Keratinocyte (primary cell): ENCODE measurements around the gene TMEM185A. TPM values are rescaled to one million over a fixed set of nuclear protein-coding genes. Genes with fewer than 3 reads are reported as not detected.
"Not testable (repeated sequence)": the region's sequence is repeated elsewhere in the genome, so short reads cannot be mapped to it uniquely, and the experiment has no call there.

ENCODE experiments used
- DNase-seq: peaks from one replicate; pipeline ENCODE4 v3.0.0-alpha.2; 2011; ENCODE audit warnings: low read depth, missing footprints, low spot score
- FAIRE-seq: peaks from 2 replicates; lab custom pipeline; 2011; peaks lifted over from hg19 to GRCh38; lab: Jason Lieb, UNC
- H2AFZ ChIP-seq: 2 replicates; pipeline ENCODE4 v1.6.0; 2012; ENCODE audit warnings: low read length, control low read depth, inconsistent platforms; ENCODE audit not compliant: control insufficient read depth
- H3K27ac ChIP-seq: 2 replicates; pipeline ENCODE4 v1.5.1; 2011; ENCODE audit warnings: low read length; ENCODE audit not compliant: control insufficient read depth, insufficient read depth
- H3K27me3 ChIP-seq: 3 replicates; pipeline ENCODE4 v1.6.0; 2011; ENCODE audit warnings: low read length; ENCODE audit not compliant: control insufficient read depth, insufficient read depth; ENCODE audit errors: extremely low read depth
- H3K36me3 ChIP-seq, 2 experiments: 2 replicates in 1 of 2; 3 replicates in 1 of 2; pipeline ENCODE4 v1.5.1; 2011; ENCODE audit warnings: low read length in 2 of 2, mild to moderate bottlenecking in 1 of 2; ENCODE audit not compliant: control insufficient read depth in 2 of 2, insufficient read depth in 2 of 2; ENCODE audit errors: extremely low read depth in 1 of 2
- H3K4me1 ChIP-seq: 3 replicates; pipeline ENCODE4 v1.5.1; 2011; ENCODE audit warnings: low read length; ENCODE audit not compliant: control insufficient read depth, insufficient read depth; ENCODE audit errors: extremely low read depth
- H3K4me2 ChIP-seq: 3 replicates; pipeline ENCODE4 v1.6.0; 2011; ENCODE audit warnings: low read depth, low read length; ENCODE audit not compliant: control insufficient read depth, insufficient read depth; ENCODE audit errors: extremely low read depth
- H3K4me3 ChIP-seq, 3 experiments: fragments of 200-600 bp in 1 of 3; sonication (generic) in 1 of 3; 2 replicates in 2 of 3; 3 replicates in 1 of 3; pipeline ENCODE4 v1.5.1; 2011 to 2016; ENCODE audit warnings: low read length in 3 of 3, mild to moderate bottlenecking in 3 of 3, control low read depth in 2 of 3, inconsistent platforms in 1 of 3, low read depth in 1 of 3, mixed read lengths in 1 of 3, mixed run types in 1 of 3, moderate library complexity in 1 of 3; ENCODE audit not compliant: control insufficient read depth in 2 of 3, insufficient read depth in 2 of 3; ENCODE audit errors: extremely low read depth in 1 of 3
- H3K79me2 ChIP-seq: 2 replicates; pipeline ENCODE4 v1.6.0; 2012; ENCODE audit warnings: low read length; ENCODE audit not compliant: control insufficient read depth, insufficient read depth
- H3K9ac ChIP-seq: 3 replicates; pipeline ENCODE4 v1.6.0; 2011; ENCODE audit warnings: low read length; ENCODE audit not compliant: control insufficient read depth, insufficient read depth; ENCODE audit errors: extremely low read depth
- H3K9me1 ChIP-seq: 3 replicates; pipeline ENCODE4 v1.6.0; 2011; ENCODE audit warnings: low read length; ENCODE audit not compliant: control insufficient read depth, insufficient read depth; ENCODE audit errors: extremely low read depth
- H3K9me3 ChIP-seq: 2 replicates; pipeline ENCODE4 v1.5.1; 2012; ENCODE audit warnings: low read depth, low read length; ENCODE audit not compliant: control insufficient read depth
- H4K20me1 ChIP-seq: 3 replicates; pipeline ENCODE4 v1.6.0; 2011; ENCODE audit warnings: low read length; ENCODE audit not compliant: control insufficient read depth, insufficient read depth; ENCODE audit errors: extremely low read depth
- CTCF ChIP-seq, 3 experiments: IDR thresholded peaks in 1 of 3; conservative IDR thresholded peaks in 1 of 3; optimal IDR thresholded peaks in 1 of 3; 2 replicates in 2 of 3; 3 replicates in 1 of 3; pipeline versions ENCODE3 to v1.5.1; 2011; ENCODE audit warnings: low read length in 3 of 3, mild to moderate bottlenecking in 3 of 3, moderate library complexity in 2 of 3, control low read depth in 1 of 3, inconsistent platforms in 1 of 3; ENCODE audit not compliant: insufficient read depth in 2 of 3; ENCODE audit errors: extremely low read depth in 1 of 3
- EZH2 ChIP-seq: IDR thresholded peaks from one replicate; pipeline ENCODE4 v1.6.1; 2012; ENCODE audit warnings: inconsistent platforms, mild to moderate bottlenecking, low read length, moderate library complexity
- dilution Hi-C: fragments of 300-500 bp; cut with MboI; formaldehyde crosslinking; loops from one replicate; pipeline ENCODE4 v1.7.0; 2020; ENCODE audit warnings: low sequenced_read_pairs; ENCODE audit not compliant: extremely low pct_ligation_motif_present
- polyA minus RNA-seq, 3 experiments: library from RNA; depleted of rRNA, polyadenylated mRNA; stranded (reverse); fragments of >200 nt; gene quantifications; 1 replicate in 1 of 3; 2 replicates in 1 of 3; 3 replicates in 1 of 3; pipeline ENCODE4 v1.2.3, GENCODE V29; 2011
- polyA plus RNA-seq, 5 experiments: library from polyadenylated mRNA; depleted of rRNA in 3 of 5; stranded (reverse) in 3 of 5; stranded (forward) in 1 of 5; unstranded in 1 of 5; fragments of >200 nt; gene quantifications; 1 replicate in 1 of 5; 2 replicates in 3 of 5; 3 replicates in 1 of 5; pipeline versions ENCODE4 v1.2.1 to v1.2.3, GENCODE V29; 2011 to 2012; ENCODE audit warnings: missing spikeins in 2 of 5, low read depth in 1 of 5, low replicate concordance in 1 of 5

The TMEM185A gene
- 19.5 to 23.0 TPM (median 21.1 TPM) in 3 replicates for polyA plus RNA-seq
- polyA plus RNA-seq (2011; ENCODE audit: low read depth), result 26.5 TPM
- 11.2 and 16.2 TPM in 2 replicates for polyA plus RNA-seq (2011; cell fraction: cytosol; rRNA removed)
- 31.8 and 34.0 TPM in 2 replicates for polyA plus RNA-seq (2011; cell fraction: nucleus; rRNA removed)
- 16.9 and 28.0 TPM in 2 replicates for polyA plus RNA-seq (2012; ENCODE audit: low replicate concordance)
- 27.4 to 181 TPM (median 30.0 TPM) in 3 replicates for polyA minus RNA-seq
- 27.4 TPM for polyA minus RNA-seq (2011; cell fraction: cytosol; rRNA and poly(A)+ RNA removed)
- polyA minus RNA-seq (2011; cell fraction: nucleus; rRNA and poly(A)+ RNA removed), result 32.1 and 32.3 TPM in 2 replicates

GRCh38 chrX:149631234-149632165 is at the start of gene TMEM185A:
TMEM185A (minus strand) TSS chrX:149631792; CDS start chrX:149631580, 212 bp downstream.
- Histone ChIP-seq H3K27ac (peak within 1 kb of the TSS; percentile 20), H4K20me1 (no peaks in the 10 kb centered on the region), H3K79me2 (peaks cover 29% of the 10 kb centered on the region), H3K36me3 (no peaks in the 10 kb centered on the region), H3K9me3 (no peaks in the 10 kb centered on the region), H2AFZ (peak within 1 kb of the TSS; percentile 67), H3K4me2 (peak within 1 kb of the TSS; percentile 82), H3K9me1 (no peaks in the 10 kb centered on the region), H3K27me3 (no peaks in the 10 kb centered on the region), H3K9ac (peak within 1 kb of the TSS; percentile 63), H3K4me1 (peaks cover 29% of the 10 kb centered on the region), H3K4me3 (peak within 1 kb of the TSS; percentile 59 to 73 (median 72))
- dilution Hi-C loops, result no loop called here
- no peak for DNase-seq
- TF ChIP-seq CTCF (optimal IDR thresholded peaks at IDR 0.05 in 1 of 3, IDR thresholded peaks at IDR 0.05 in 1 of 3, conservative IDR thresholded peaks at IDR 0.05 in 1 of 3; ENCODE audit: extremely low read depth in 1 of 3, insufficient read depth in 2 of 3, low read length in 3 of 3) (no peak), EZH2 (no peak)
- FAIRE-seq, result no peak

GRCh38 chrX:149681182-149681581 is 49.6 kb upstream of the TMEM185A start:
- H2AFZ ChIP-seq, result no peak overlapping the region
- dilution Hi-C loops, result no loop called here
- TF ChIP-seq EZH2 (no peak), CTCF (optimal IDR thresholded peaks at IDR 0.05 in 1 of 3, IDR thresholded peaks at IDR 0.05 in 1 of 3, conservative IDR thresholded peaks at IDR 0.05 in 1 of 3; ENCODE audit: extremely low read depth in 1 of 3, insufficient read depth in 2 of 3, low read length in 3 of 3) (no peak)

GRCh38 chrX:149679164-149679678 is 47.6 kb upstream of the TMEM185A start:
- FAIRE-seq, H2AFZ ChIP-seq, H3K36me3 ChIP-seq, dilution Hi-C loops, DNase-seq, H3K79me2 ChIP-seq, H3K4me3 ChIP-seq, H3K27me3 ChIP-seq, H4K20me1 ChIP-seq, H3K4me1 ChIP-seq, H3K9ac ChIP-seq, H3K27ac ChIP-seq, H3K9me1 ChIP-seq, H3K9me3 ChIP-seq, H3K4me2 ChIP-seq: not testable (repeated sequence)

More at GRCh38 chrX:149681182-149681581, 49.6 kb upstream of the TMEM185A start:
- FAIRE-seq (no peak), DNase-seq (no peak)
- no peak overlapping the region for H3K4me2 ChIP-seq
- no peak overlapping the region for H3K27ac ChIP-seq
- no peaks in the 10 kb centered on the region for H3K27me3 ChIP-seq
- H3K4me3 ChIP-seq, result no peak overlapping the region
- H3K4me1 ChIP-seq, result no peaks in the 10 kb centered on the region
- H3K9ac ChIP-seq, result no peak overlapping the region
- no peaks in the 10 kb centered on the region for H4K20me1 ChIP-seq
- no peaks in the 10 kb centered on the region for H3K36me3 ChIP-seq
- no peaks in the 10 kb centered on the region for H3K9me3 ChIP-seq
- no peaks in the 10 kb centered on the region for H3K79me2 ChIP-seq
- H3K9me1 ChIP-seq, result no peaks in the 10 kb centered on the region
